Effector memory CD4-positive, alpha-beta T cell (primary cell): Measurements from ENCODE around the gene PIGB.

ENCODE experiments used
- DNase-seq, 3 donors: peaks; one replicate each; pipeline ENCODE4 v3.0.0-alpha.2; 2020
- H3K27ac ChIP-seq: 2 replicates; pipeline ENCODE4 v1.7.0; 2013; ENCODE audit warnings: mild to moderate bottlenecking, low read length, moderate library complexity; ENCODE audit not compliant: insufficient read depth, poor library complexity, severe bottlenecking
- H3K27me3 ChIP-seq: replicated peaks from 2 replicates; pipeline ENCODE4 v1.7.0; 2013; ENCODE audit warnings: mild to moderate bottlenecking, low read length; ENCODE audit not compliant: insufficient read depth, control insufficient read depth, poor library complexity, severe bottlenecking
- H3K36me3 ChIP-seq: 2 replicates; pipeline ENCODE4 v1.7.0; 2013; ENCODE audit warnings: mild to moderate bottlenecking, low read length, moderate library complexity; ENCODE audit not compliant: control insufficient read depth, insufficient read depth
- H3K4me1 ChIP-seq: 2 replicates; pipeline ENCODE4 v1.7.0; 2013; ENCODE audit warnings: low read length, mild to moderate bottlenecking; ENCODE audit not compliant: control insufficient read depth, insufficient read depth, poor library complexity, severe bottlenecking
- H3K4me3 ChIP-seq: 2 replicates; pipeline ENCODE4 v1.7.0; 2013; ENCODE audit warnings: low read length, low read depth, mild to moderate bottlenecking; ENCODE audit not compliant: insufficient read depth, poor library complexity, severe bottlenecking
- H3K9me3 ChIP-seq: 2 replicates; pipeline ENCODE4 v1.7.0; 2013; ENCODE audit warnings: mild to moderate bottlenecking, low read length, moderate library complexity; ENCODE audit not compliant: control insufficient read depth

Gene PIGB

GRCh38 chr15:55343168-55343567, 24.1 kb downstream of the PIGB start:
- Histone ChIP-seq H3K4me1 (no peaks in the 10 kb centered on the region), H3K27me3 (no peaks in the 10 kb centered on the region), H3K36me3 (peaks cover 20% of the 10 kb centered on the region), H3K9me3 (no peaks in the 10 kb centered on the region), H3K27ac (no peak overlapping the region), H3K4me3 (no peak overlapping the region)
- no peak for DNase-seq

DNA sequence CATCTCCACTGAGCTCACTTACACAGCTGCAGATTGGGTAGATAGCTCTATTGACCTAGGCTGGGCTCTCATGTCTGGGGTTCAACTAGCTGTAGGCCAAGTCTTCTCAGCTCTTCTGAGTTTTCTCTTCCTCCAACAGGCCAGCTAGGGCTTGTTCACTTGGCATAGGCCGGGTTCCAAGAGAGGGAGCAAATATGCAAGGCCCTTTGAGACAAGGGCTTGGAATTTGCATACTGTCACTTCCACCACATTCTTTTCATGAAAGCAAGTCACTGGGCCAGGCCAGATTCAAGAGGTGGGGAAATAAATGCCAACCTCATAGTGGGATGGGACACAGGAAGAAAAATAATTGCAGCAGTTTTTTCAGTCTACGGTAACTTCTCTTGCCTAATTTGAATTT, 25.2 kb downstream of the PIGB start:
- DNase-seq: no peak
- H3K27ac ChIP-seq: no peak overlapping the region
- no peaks in the 10 kb centered on the region for H3K27me3 ChIP-seq
- no peaks in the 10 kb centered on the region for H3K9me3 ChIP-seq
- no peaks in the 10 kb centered on the region for H3K4me1 ChIP-seq
- peaks cover 17% of the 10 kb centered on the region for H3K36me3 ChIP-seq
- no peak overlapping the region for H3K4me3 ChIP-seq

DNA sequence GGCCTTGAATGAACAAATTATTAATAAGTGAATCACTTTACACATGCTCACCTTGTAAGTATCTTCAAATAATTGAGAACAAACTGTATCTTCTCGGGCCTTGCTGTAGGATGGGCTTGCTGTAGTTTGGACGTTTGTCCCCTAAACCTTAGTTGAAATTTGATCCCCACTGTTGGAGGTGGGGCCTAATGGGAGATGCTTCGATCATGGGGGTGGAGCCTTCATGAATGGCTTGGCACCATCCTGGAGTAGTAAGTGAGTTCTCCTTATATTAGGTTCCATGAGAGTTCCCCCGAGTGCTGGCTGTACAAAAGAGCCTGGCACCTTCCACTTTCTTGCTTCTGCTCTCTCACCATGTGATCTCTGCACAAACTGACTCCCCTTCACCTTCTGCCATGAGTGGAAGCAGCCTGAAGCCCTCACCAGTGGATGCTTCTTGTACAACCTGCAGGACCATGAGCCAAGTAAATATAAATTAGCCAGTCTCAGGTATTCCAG, 29.3 kb downstream of the PIGB start:
- Histone ChIP-seq H3K36me3 (peaks cover 24% of the 10 kb centered on the region), H3K27me3 (no peaks in the 10 kb centered on the region), H3K27ac (no peak overlapping the region), H3K9me3 (no peaks in the 10 kb centered on the region), H3K4me3 (no peak overlapping the region), H3K4me1 (no peaks in the 10 kb centered on the region)
- no peak for DNase-seq

DNA sequence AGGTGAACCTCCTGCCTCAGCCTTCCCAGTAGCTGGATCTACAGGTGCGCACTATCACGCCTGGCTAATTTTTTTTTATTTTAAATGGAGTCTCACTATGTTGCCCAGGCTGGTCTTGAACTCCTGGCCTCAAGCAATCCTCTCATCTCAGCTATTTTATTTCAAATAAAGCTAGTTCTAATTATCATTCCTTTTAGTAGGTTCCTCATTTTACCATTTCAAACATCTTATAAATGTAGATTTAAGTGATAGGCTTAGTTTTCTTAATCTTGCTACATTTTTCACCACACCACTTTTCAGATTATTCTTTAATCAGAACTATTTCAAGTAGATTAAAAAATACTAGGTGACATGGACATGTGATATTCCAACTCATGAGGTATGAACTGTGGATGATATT, 30.3 kb downstream of the PIGB start:
- DNase-seq: no peak
- H3K36me3 ChIP-seq: peaks cover 21% of the 10 kb centered on the region
- no peaks in the 10 kb centered on the region for H3K27me3 ChIP-seq
- H3K27ac ChIP-seq: no peak overlapping the region
- no peaks in the 10 kb centered on the region for H3K9me3 ChIP-seq
- no peak overlapping the region for H3K4me3 ChIP-seq
- no peaks in the 10 kb centered on the region for H3K4me1 ChIP-seq

DNA sequence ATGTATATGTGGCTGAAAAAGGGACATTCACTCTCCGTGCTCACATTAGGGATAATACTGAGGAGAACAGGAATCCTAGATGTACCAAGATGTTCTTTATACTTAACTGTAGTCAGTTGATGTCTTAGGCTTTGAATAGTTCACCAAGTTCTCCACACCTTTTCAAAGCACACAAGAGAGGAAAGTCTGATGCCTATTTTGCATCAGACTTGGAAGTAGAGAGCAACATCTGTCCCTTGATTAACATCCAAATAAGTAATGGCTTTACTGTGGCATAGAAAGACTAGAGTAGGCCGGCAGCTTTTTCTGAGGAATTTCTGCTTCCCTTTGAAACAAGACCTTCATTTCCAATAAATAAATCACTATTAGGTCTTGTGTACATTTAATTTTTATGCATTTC, 34.0 kb downstream of the PIGB start:
- Histone ChIP-seq H3K27me3 (no peaks in the 10 kb centered on the region), H3K4me1 (no peaks in the 10 kb centered on the region), H3K27ac (no peak overlapping the region), H3K4me3 (no peak overlapping the region), H3K36me3 (peaks cover 29% of the 10 kb centered on the region), H3K9me3 (no peaks in the 10 kb centered on the region)
- DNase-seq: no peak

DNA sequence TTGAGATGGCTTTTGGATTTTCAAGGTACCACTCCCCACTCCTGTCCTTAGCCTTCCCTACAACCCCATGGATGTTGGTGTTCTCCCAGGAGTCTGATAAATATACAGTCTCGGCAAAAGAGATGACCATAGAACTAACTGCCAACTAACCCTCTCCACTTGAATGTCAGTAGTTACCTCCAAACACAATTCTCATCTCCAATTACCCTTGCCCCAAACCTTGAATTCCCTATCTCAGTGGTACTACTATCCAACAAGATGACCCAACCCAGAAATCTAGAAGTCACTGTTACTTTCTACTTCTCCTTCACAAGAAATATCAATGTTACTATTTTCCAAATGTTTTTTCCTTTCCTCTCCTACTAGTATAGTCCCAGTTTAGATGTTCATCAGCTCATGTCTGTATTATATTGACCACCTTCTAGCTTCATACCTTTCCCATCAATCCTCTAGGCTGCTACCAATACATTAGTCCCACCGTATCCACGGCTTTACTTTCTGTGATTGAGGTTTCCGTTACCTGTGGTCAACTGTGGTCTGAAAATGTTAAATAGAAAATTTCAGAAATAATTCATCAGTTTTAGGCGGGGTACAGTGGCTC, 38.1 kb downstream of the PIGB start:
- Histone ChIP-seq H3K4me3 (no peak overlapping the region), H3K27ac (no peak overlapping the region), H3K27me3 (no peaks in the 10 kb centered on the region), H3K4me1 (no peaks in the 10 kb centered on the region), H3K9me3 (no peaks in the 10 kb centered on the region), H3K36me3 (peaks cover 23% of the 10 kb centered on the region)
- DNase-seq: no peak

DNA sequence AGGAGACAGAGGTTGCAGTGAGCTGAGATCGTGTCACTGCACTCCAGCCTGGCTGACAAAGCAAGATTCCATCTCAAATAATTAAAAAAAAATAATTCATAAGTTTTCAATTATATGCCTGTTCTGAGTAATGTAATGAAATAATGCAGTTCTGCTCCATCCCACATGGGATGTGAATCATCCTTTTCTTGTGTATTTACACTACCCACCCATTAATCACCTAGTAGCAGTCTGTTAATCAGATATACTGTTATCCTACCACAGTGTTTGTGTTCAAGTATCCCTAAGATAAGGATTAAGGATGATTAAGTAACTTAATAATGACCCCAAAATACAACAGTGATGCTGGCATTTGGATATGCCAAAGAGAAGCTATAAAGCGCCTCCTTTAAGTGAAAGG, 38.8 kb downstream of the PIGB start:
- H3K36me3 ChIP-seq: peaks cover 16% of the 10 kb centered on the region
- H3K9me3 ChIP-seq: no peaks in the 10 kb centered on the region
- no peaks in the 10 kb centered on the region for H3K27me3 ChIP-seq
- H3K27ac ChIP-seq: no peak overlapping the region
- H3K4me3 ChIP-seq: no peak overlapping the region
- no peak for DNase-seq
- H3K4me1 ChIP-seq: no peaks in the 10 kb centered on the region

GRCh38 chr15:55358471-55358870, 39.4 kb downstream of the PIGB start:
- H3K27me3 ChIP-seq: no peaks in the 10 kb centered on the region
- H3K36me3 ChIP-seq: peaks cover 15% of the 10 kb centered on the region
- H3K9me3 ChIP-seq: no peaks in the 10 kb centered on the region
- H3K4me1 ChIP-seq: no peaks in the 10 kb centered on the region
- H3K4me3 ChIP-seq: no peak overlapping the region
- no peak overlapping the region for H3K27ac ChIP-seq
- no peak for DNase-seq

- Histone ChIP-seq H3K4me1 (no peaks in the 10 kb centered on the region), H3K27me3 (no peaks in the 10 kb centered on the region), H3K9me3 (no peaks in the 10 kb centered on the region), H3K4me3 (no peak overlapping the region), H3K36me3 (peaks cover 13% of the 10 kb centered on the region), H3K27ac (no peak overlapping the region)
- DNase-seq: no peak
These were observed 41.2 kb downstream of the PIGB start for GRCh38 chr15:55360256-55360655.

- no peak overlapping the region for H3K27ac ChIP-seq
- no peaks in the 10 kb centered on the region for H3K27me3 ChIP-seq
- H3K4me1 ChIP-seq: no peaks in the 10 kb centered on the region
- H3K9me3 ChIP-seq: no peaks in the 10 kb centered on the region
- peaks cover 13% of the 10 kb centered on the region for H3K36me3 ChIP-seq
- no peak overlapping the region for H3K4me3 ChIP-seq
- DNase-seq: no peak
These were observed 42.0 kb downstream of the PIGB start for GRCh38 chr15:55361048-55361447.
